A673 (cell line): ENCODE results near the gene ACTL7B.

Experiments used
- CTCF ChIP-seq: fragments of 300-800, 200-600 bp; sonication (generic); conservative IDR thresholded peaks from 2 replicates; pipeline ENCODE4 v1.5.1; 2017; ENCODE audit warnings: low read depth, mild to moderate bottlenecking, antibody characterized with exemption, low read length, moderate library complexity, mixed read lengths
- EZH2 ChIP-seq: fragments of 200-600 bp; sonication (generic); IDR thresholded peaks from 2 replicates; pipeline ENCODE4 v1.6.1; 2017; ENCODE audit warnings: borderline replicate concordance, low read depth, mild to moderate bottlenecking, mixed read lengths, antibody characterized with exemption, low read length; ENCODE audit not compliant: poor library complexity, severe bottlenecking

GRCh38 chr9:108903420-108904103 is 47.8 kb upstream of the ACTL7B start:
- TF ChIP-seq CTCF (no peak), EZH2 (no peak)
